Measurements from ENCODE around the gene APBB1. TPM values are rescaled to one million over a fixed set of nuclear protein-coding genes. Genes with fewer than 3 reads are reported as not detected.

The APBB1 gene
- total and polyA plus RNA-seq, 7 experiments from 2014 or later: 46.9 to 293 (median 173) TPM

DNA sequence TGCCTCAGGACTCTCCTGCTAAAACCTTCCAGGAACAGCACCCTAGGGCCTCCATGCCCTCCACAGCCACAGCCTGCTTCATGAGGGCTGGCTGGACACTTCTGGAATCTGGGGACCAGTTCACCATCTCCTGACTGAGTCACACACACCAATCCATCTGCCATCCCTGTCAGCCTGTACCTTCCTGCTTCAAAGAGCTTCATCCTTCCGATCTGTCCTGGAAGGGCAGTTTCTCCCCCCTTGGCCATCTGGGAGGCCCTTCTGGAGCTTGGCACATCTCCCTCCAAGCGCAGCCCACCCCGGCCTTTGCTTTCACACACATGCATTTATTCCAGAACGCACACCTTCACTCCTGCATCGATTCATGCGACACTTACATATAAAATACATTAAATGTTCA is 13.0 kb downstream of the APBB1 start:
- Histone ChIP-seq H3K27me3 (ENCODE audit: control insufficient read depth in 2 of 2, insufficient read depth in 2 of 2, low read length in 2 of 2) (no peaks in the 10 kb centered on the region), H3K4me3 (ENCODE audit: low read length) (no peak overlapping the region), H3K27ac (ENCODE audit: low read depth, low read length) (peak overlapping the region; percentile 80), H3K4me1 (ENCODE audit: control insufficient read depth in 2 of 2, insufficient read depth in 2 of 2, low read length in 2 of 2) (peaks cover 53 to 87% of the 10 kb centered on the region in 2 donors), H3K9me3 (ENCODE audit: control insufficient read depth in 2 of 3, low read length in 3 of 3) (no peaks in the 10 kb centered on the region), H3K36me3 (ENCODE audit: control insufficient read depth in 2 of 3, insufficient read depth in 3 of 3, low read length in 3 of 3) (peaks cover 4 to 26% (median 10%) of the 10 kb centered on the region in 3 experiments)
- Mint-ChIP-seq H3K27me3 (peaks cover 0 to 3% (median 0%) of the 10 kb centered on the region in 5 donors), H3K27ac (peak overlapping the region; percentile 15 to 99 (median 96)), H3K4me3 (peak overlapping the region in 9 of 10 donors; percentile 41 to 94 (median 82)), H3K9me3 (peaks cover 0 to 5% (median 0%) of the 10 kb centered on the region in 11 donors), H3K4me1 (peaks cover 70 to 93% (median 78%) of the 10 kb centered on the region in 7 donors), H3K36me3 (peaks cover 4 to 44% (median 24%) of the 10 kb centered on the region in 5 donors)
- ATAC-seq: no peak
- ChIA-PET POLR2A (interaction anchor here (0.6 to 23.8 kb wide), 9 partner anchors 8 to 43 kb away, joined by 3 to 525 read pairs (median 5); partner anchors contain the start of genes APBB1 and SMPD1), CTCF (interaction anchor here (0.9 to 4.5 kb wide), 4 partner anchors 12 to 38 kb away, joined by 3 to 41 read pairs (median 7); partner anchors contain the start of gene APBB1)
- intact Hi-C loops (cut with micrococcal nuclease): no loop called here
- no peak for DNase-seq

DNA sequence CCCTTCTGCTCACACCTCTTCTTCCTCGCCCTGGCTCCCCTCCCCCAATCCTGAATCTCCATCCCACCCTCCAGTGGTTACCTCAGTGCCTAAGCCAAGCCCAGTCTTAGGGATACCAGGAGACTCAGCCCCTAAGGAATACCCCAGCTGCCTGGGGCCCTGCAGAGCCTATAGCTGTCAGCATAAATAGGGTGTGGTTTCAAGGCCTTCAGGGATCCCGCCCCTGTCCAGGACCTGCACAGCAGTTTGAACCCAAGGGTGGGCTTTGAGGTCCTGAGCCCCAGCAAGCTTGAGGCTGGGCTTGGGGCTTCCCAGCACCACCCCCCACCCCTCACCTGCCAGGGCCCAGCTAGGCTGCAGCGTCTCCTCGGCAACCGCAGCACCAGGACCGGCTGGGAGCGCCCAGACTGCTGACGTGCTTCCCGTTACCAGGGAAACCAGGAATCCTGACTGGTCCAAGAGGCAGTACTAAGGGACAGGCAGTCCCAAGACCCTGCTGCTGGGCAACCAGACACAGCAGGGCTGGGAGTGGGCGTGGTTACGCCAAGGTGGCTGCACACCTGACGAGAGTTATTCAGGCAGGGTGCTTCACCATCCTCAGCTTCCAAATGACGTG is 13.7 kb downstream of the APBB1 start:
- H3K4me3 Mint-ChIP-seq: peak overlapping the region in 9 of 10 donors; percentile 84 to 94 (median 88)
- H3K4me1 Mint-ChIP-seq: peaks cover 70 to 98% (median 81%) of the 10 kb centered on the region in 7 donors
- ChIA-PET POLR2A (interaction anchor here (1.5 to 23.8 kb wide), 8 partner anchors 9 to 34 kb away, joined by 5 to 525 read pairs (median 35); partner anchors contain the start of genes APBB1 and SMPD1), CTCF (interaction anchor here (2.6 to 7.2 kb wide), 3 partner anchors 14 to 36 kb away, joined by 8 to 86 read pairs (median 41); partner anchors contain the start of genes APBB1 and HPX)
- H3K36me3 ChIP-seq (ENCODE audit: control insufficient read depth in 2 of 3, insufficient read depth in 3 of 3, low read length in 3 of 3): peaks cover 4 to 23% (median 6%) of the 10 kb centered on the region in 3 experiments
- peaks cover 0 to 3% (median 0%) of the 10 kb centered on the region in 5 donors for H3K27me3 Mint-ChIP-seq
- peaks cover 53 to 86% of the 10 kb centered on the region in 2 donors for H3K4me1 ChIP-seq (ENCODE audit: control insufficient read depth in 2 of 2, insufficient read depth in 2 of 2, low read length in 2 of 2)
- peak overlapping the region; percentile 2 for H3K4me3 ChIP-seq (ENCODE audit: low read length)
- H3K9me3 Mint-ChIP-seq: peaks cover 0 to 5% (median 0%) of the 10 kb centered on the region in 11 donors
- H3K9me3 ChIP-seq (ENCODE audit: control insufficient read depth in 2 of 3, low read length in 3 of 3): no peaks in the 10 kb centered on the region
- peak overlapping the region in 8 of 9 donors; percentile 94 to 99 (median 97) for H3K27ac Mint-ChIP-seq
- H3K36me3 Mint-ChIP-seq: peaks cover 7 to 45% (median 29%) of the 10 kb centered on the region in 5 donors
- H3K27ac ChIP-seq (ENCODE audit: low read depth, low read length): peak overlapping the region; percentile 80
- H3K27me3 ChIP-seq (ENCODE audit: control insufficient read depth in 2 of 2, insufficient read depth in 2 of 2, low read length in 2 of 2): no peaks in the 10 kb centered on the region
- DNase-seq (peak in 2 of 9 donors; percentile 33 to 49), ATAC-seq (no peak)
- intact Hi-C loops (cut with micrococcal nuclease): no loop called here

DNA sequence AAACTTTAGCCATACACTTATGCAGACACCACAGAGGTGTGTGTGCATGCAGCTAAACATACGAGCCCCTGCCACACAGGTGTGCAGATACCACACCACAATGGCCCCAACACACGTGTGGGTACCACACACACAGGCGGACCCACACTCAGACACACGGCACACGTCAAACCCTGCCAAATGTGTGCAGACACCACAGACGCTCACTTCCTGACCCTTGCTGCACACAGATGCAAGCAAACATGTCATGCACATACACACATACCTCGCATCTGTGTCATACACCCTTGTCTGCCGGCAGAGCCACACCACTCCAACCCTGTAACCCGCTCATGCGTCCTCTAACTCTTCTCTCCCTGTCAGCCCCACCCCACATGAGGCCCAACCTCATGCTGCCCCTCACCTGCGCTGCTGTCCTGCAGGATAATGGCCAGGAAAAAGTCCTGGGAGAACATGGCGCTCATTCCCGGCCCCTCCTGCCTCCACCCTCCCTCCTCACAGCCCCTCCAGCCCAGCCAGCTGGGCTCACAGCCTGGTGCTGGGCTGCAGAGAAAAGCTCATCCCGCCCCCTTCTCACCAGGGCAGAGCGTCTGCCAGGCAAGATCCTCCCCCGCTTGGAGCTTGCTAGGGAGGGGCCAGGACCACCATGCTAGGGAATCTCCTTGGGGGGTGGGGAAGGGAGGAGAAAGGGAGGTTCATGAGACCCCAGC is 14.4 kb downstream of the APBB1 start:
- peak overlapping the region; percentile 80 for H3K27ac ChIP-seq (ENCODE audit: low read depth, low read length)
- H3K9me3 ChIP-seq (ENCODE audit: control insufficient read depth in 2 of 3, low read length in 3 of 3): no peaks in the 10 kb centered on the region
- ChIA-PET POLR2A (interaction anchor here (1.5 to 23.8 kb wide), 13 partner anchors 6 to 77 kb away, joined by 5 to 525 read pairs (median 22); partner anchors contain the start of genes APBB1, ARFIP2, SMPD1 and TIMM10B), CTCF (interaction anchor here (0.7 to 7.2 kb wide), 6 partner anchors 9 to 96 kb away, joined by 3 to 86 read pairs (median 18); partner anchors contain the start of genes APBB1 and HPX)
- peaks cover 7 to 45% (median 35%) of the 10 kb centered on the region in 5 donors for H3K36me3 Mint-ChIP-seq
- intact Hi-C loops (cut with micrococcal nuclease): loop anchor here (5.0 kb wide), 3 partner anchors 213 to 1583 kb away; partner anchors contain the start of genes EIF3F (in 1 of the 2), MRPL17 (in 1 of the 2) and TPP1 (in 1 of the 2)
- H3K4me3 ChIP-seq (ENCODE audit: low read length): peak overlapping the region; percentile 52
- H3K4me1 Mint-ChIP-seq: peaks cover 67 to 98% (median 80%) of the 10 kb centered on the region in 7 donors
- H3K36me3 ChIP-seq (ENCODE audit: control insufficient read depth in 2 of 3, insufficient read depth in 3 of 3, low read length in 3 of 3): peaks cover 1 to 23% (median 1%) of the 10 kb centered on the region in 3 experiments
- peak overlapping the region; percentile 64 to 99 (median 97) for H3K27ac Mint-ChIP-seq
- ATAC-seq (peak; percentile 55), DNase-seq (peak in 7 of 9 donors; percentile 65 to 75 (median 71))
- H3K4me1 ChIP-seq (ENCODE audit: control insufficient read depth in 2 of 2, insufficient read depth in 2 of 2, low read length in 2 of 2): peaks cover 53 to 82% of the 10 kb centered on the region in 2 donors
- no peaks in the 10 kb centered on the region for H3K27me3 ChIP-seq (ENCODE audit: control insufficient read depth in 2 of 2, insufficient read depth in 2 of 2, low read length in 2 of 2)
- H3K9me3 Mint-ChIP-seq: peaks cover 0 to 5% (median 0%) of the 10 kb centered on the region in 11 donors
- peak overlapping the region; percentile 71 to 94 (median 88) for H3K4me3 Mint-ChIP-seq
- peaks cover 0 to 3% (median 0%) of the 10 kb centered on the region in 5 donors for H3K27me3 Mint-ChIP-seq

DNA sequence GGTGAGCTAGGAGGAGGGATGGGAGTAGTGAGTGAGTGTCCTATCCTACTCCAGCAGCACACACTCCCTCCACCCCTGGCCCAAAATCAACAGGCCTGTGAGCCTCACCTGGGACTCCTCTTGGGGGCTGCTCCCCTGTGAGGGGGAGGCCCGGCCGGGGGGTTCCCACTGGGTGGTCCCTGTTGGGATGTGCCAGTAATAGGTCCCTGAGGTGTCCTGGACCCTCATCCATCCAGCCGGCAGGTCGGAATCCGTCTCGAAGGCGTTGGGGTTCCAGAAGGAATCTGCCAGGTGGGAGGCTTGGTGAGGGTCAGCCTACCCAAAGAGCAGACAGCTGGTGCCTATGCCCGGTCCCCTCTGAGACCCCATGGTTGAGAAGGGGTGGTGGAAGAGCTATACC is 15.4 kb downstream of the APBB1 start:
- H3K36me3 Mint-ChIP-seq: peaks cover 15 to 50% (median 38%) of the 10 kb centered on the region in 5 donors
- peaks cover 67 to 100% (median 84%) of the 10 kb centered on the region in 7 donors for H3K4me1 Mint-ChIP-seq
- Histone ChIP-seq H3K36me3 (ENCODE audit: control insufficient read depth in 2 of 3, insufficient read depth in 3 of 3, low read length in 3 of 3) (peaks cover 0 to 22% (median 0%) of the 10 kb centered on the region in 3 experiments), H3K4me3 (ENCODE audit: low read length) (peak overlapping the region; percentile 52), H3K27me3 (ENCODE audit: control insufficient read depth in 2 of 2, insufficient read depth in 2 of 2, low read length in 2 of 2) (no peaks in the 10 kb centered on the region), H3K4me1 (ENCODE audit: control insufficient read depth in 2 of 2, insufficient read depth in 2 of 2, low read length in 2 of 2) (peaks cover 53 to 87% of the 10 kb centered on the region in 2 donors), H3K27ac (ENCODE audit: low read depth, low read length) (peak overlapping the region; percentile 80), H3K9me3 (ENCODE audit: control insufficient read depth in 2 of 3, low read length in 3 of 3) (no peaks in the 10 kb centered on the region)
- intact Hi-C loops (cut with micrococcal nuclease): loop anchor here (5.0 kb wide), 3 partner anchors 214 to 1584 kb away; partner anchors contain the start of genes EIF3F (in 1 of the 2), MRPL17 (in 1 of the 2) and TPP1 (in 1 of the 2)
- POLR2A ChIA-PET: interaction anchor here (0.7 to 23.8 kb wide), 19 partner anchors 7 to 342 kb away, joined by 3 to 525 read pairs (median 8); partner anchors contain the start of genes APBB1, ARFIP2, SMPD1 and TIMM10B
- DNase-seq: no peak
- H3K4me3 Mint-ChIP-seq: peak overlapping the region; percentile 74 to 94 (median 90)
- ATAC-seq: no peak
- H3K27me3 Mint-ChIP-seq: peaks cover 0 to 5% (median 0%) of the 10 kb centered on the region in 5 donors
- CTCF ChIA-PET: interaction anchor here (0.7 to 7.2 kb wide), 10 partner anchors 10 to 201 kb away, joined by 3 to 86 read pairs (median 16); partner anchors contain the start of genes APBB1, HPX and SMPD1
- H3K9me3 Mint-ChIP-seq: peaks cover 0 to 5% (median 0%) of the 10 kb centered on the region in 11 donors
- peak overlapping the region; percentile 94 to 100 (median 97) for H3K27ac Mint-ChIP-seq

DNA sequence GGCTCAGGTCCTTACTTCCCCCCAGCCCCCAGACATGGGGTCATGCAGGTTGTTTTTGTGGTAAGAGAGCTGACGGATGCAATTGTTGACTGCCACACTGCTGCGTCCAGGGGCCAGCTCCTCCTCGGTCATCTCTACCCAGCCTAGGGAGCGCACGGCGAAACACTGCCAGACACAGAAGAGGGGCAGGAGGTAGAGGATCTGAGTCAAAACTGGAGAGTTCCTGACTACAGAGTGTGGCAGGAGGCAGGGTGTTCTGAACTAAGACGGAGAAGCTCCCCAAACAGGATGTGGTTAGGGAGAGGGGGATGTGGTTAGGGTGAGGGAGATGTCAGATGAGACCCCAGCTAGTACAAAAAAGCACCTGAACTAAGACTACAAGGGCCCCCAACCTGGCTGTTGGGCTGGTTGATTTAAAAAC is 16.3 kb downstream of the APBB1 start:
- DNase-seq (peak in 8 of 9 donors; percentile 69 to 99 (median 97)), ATAC-seq (peak; percentile 92)
- peaks cover 53 to 83% of the 10 kb centered on the region in 2 donors for H3K4me1 ChIP-seq (ENCODE audit: control insufficient read depth in 2 of 2, insufficient read depth in 2 of 2, low read length in 2 of 2)
- H3K4me3 ChIP-seq (ENCODE audit: low read length): peak overlapping the region; percentile 52
- Mint-ChIP-seq H3K27ac (peak overlapping the region; percentile 94 to 100 (median 97)), H3K36me3 (peaks cover 19 to 53% (median 43%) of the 10 kb centered on the region in 5 donors), H3K9me3 (peaks cover 0 to 5% (median 0%) of the 10 kb centered on the region in 11 donors), H3K4me1 (peaks cover 63 to 100% (median 87%) of the 10 kb centered on the region in 7 donors), H3K4me3 (peak overlapping the region; percentile 74 to 94 (median 90)), H3K27me3 (peaks cover 0 to 5% (median 0%) of the 10 kb centered on the region in 5 donors)
- H3K36me3 ChIP-seq (ENCODE audit: control insufficient read depth in 2 of 3, insufficient read depth in 3 of 3, low read length in 3 of 3): peaks cover 0 to 31% (median 0%) of the 10 kb centered on the region in 3 experiments
- no peaks in the 10 kb centered on the region for H3K27me3 ChIP-seq (ENCODE audit: control insufficient read depth in 2 of 2, insufficient read depth in 2 of 2, low read length in 2 of 2)
- H3K27ac ChIP-seq (ENCODE audit: low read depth, low read length): peak overlapping the region; percentile 80
- H3K9me3 ChIP-seq (ENCODE audit: control insufficient read depth in 2 of 3, low read length in 3 of 3): no peaks in the 10 kb centered on the region
- CTCF ChIA-PET: interaction anchor here (0.9 to 7.2 kb wide), 11 partner anchors 10 to 202 kb away, joined by 3 to 86 read pairs (median 13); partner anchors contain the start of genes APBB1, HPX and SMPD1
- intact Hi-C loops (cut with micrococcal nuclease): loop anchor here (1.0 to 5.0 kb wide), 11 partner anchors 11 to 1585 kb away; partner anchors contain the start of genes SMPD1 (in 2 of the 2), APBB1 (in 1 of the 2), EIF3F (in 1 of the 2) and MRPL17 (in 1 of the 2)
- POLR2A ChIA-PET: interaction anchor here (0.8 to 23.8 kb wide), 21 partner anchors 8 to 343 kb away, joined by 3 to 525 read pairs (median 8); partner anchors contain the start of genes APBB1, ARFIP2, MRPL17 and SMPD1

All from naive thymus-derived CD4-positive, alpha-beta T cell (primary cell).